ENCODE data around the gene KLHL21. TPM values are rescaled to one million over a fixed set of nuclear protein-coding genes. Genes with fewer than 3 reads are reported as not detected.
A peak's percentile ranks its signal among the peaks of the same experiment; 100 is the strongest.

Gene KLHL21
- total and polyA plus RNA-seq, 9 of the 15 experiments (the other 6 are each of a cell fraction or from before 2014, with no cell fraction given) = 2.1 to 42.1 (median 17.5) TPM

GRCh38 chr1:6602669-6603237 is at the start of gene KLHL21 (continued):
- no peak for TF ChIP-seq ZBTB26 (CRISPR knock-in tag; IDR thresholded peaks at IDR 0.05)
- TF ChIP-seq TEAD1 (CRISPR knock-in tag; IDR thresholded peaks at IDR 0.05) = peak; percentile 21 to 77; a peak in 1 of 4 replicates
- peak in 1 of 2 experiments; percentile 46; a peak in 2 of 4 replicates for TF ChIP-seq ZMIZ1 (IDR thresholded peaks at IDR 0.05; ENCODE audit: low read depth in 2 of 2, low read length in 2 of 2)
- TF ChIP-seq PHTF2 (CRISPR knock-in tag; IDR thresholded peaks at IDR 0.05) = no peak
- no peak for TF ChIP-seq HOXB6 (CRISPR knock-in tag; IDR thresholded peaks at IDR 0.05; ENCODE audit: borderline replicate concordance)
- TF ChIP-seq FOSL1 (tag; conservative IDR thresholded peaks at IDR 0.05) = peak; percentile 95
- peak; percentile 61 for TF ChIP-seq ELF1 (tag; IDR thresholded peaks at IDR 0.05)
- TF ChIP-seq PURB (CRISPR knock-in tag; IDR thresholded peaks at IDR 0.05; ENCODE audit: low read depth) = no peak
- no peak for TF ChIP-seq SMARCA5 (IDR thresholded peaks at IDR 0.05)
- TF ChIP-seq ZNF592 (IDR thresholded peaks at IDR 0.05) = peak; percentile 22
- TF ChIP-seq ZC3H4 (CRISPR knock-in tag; IDR thresholded peaks at IDR 0.05; ENCODE audit: borderline replicate concordance) = no peak
- no peak for TF ChIP-seq ZNF764 (CRISPR knock-in tag; IDR thresholded peaks at IDR 0.05; ENCODE audit: low read depth)
- no peak for TF ChIP-seq ETV6 (IDR thresholded peaks at IDR 0.05; ENCODE audit: borderline replicate concordance in 1 of 2, low read depth in 2 of 2, low read length in 1 of 2)
- no peak for TF ChIP-seq ETV6 (CRISPR knock-in tag; IDR thresholded peaks at IDR 0.05; ENCODE audit: borderline replicate concordance)
- no peak; the same call in 1 of the 2 replicates for TF ChIP-seq NCOR1 (IDR thresholded peaks at IDR 0.05)
- TF ChIP-seq TEAD4 (IDR thresholded peaks at IDR 0.05; ENCODE audit: low read length) = no peak
- no peak for TF ChIP-seq TEAD4 (CRISPR knock-in tag; IDR thresholded peaks at IDR 0.05; ENCODE audit: borderline replicate concordance)
- TF ChIP-seq ZKSCAN3 (CRISPR knock-in tag; IDR thresholded peaks at IDR 0.05) = no peak
- TF ChIP-seq TRIM24 (IDR thresholded peaks at IDR 0.05) = peak in 1 of 2 experiments; percentile 13; a peak in 1 of 4 replicates
- no peak for TF ChIP-seq GABPA (tag; conservative IDR thresholded peaks at IDR 0.05; ENCODE audit: low read depth)
- TF ChIP-seq PTBP1 (IDR thresholded peaks at IDR 0.05; ENCODE audit: low read depth, low read length) = no peak
- TF ChIP-seq SNRNP70 (optimal IDR thresholded peaks at IDR 0.05; ENCODE audit: low read depth, low read length) = no peak
